Activated naive CD4-positive, alpha-beta T cell treated with anti-CD3 and anti-CD28 coated beads, Interleukin-2, amount 50 U/mL, for 24 hours (primary cell): Measurements from ENCODE around the gene DDR2.
"Not testable (repeated sequence)": the region's sequence is repeated elsewhere in the genome, so short reads cannot be mapped to it uniquely, and the experiment has no call there.

Experiments used
- H3K27ac Mint-ChIP-seq: one replicate; pipeline ENCODE4 v1.8.0; 2021; ENCODE audit warnings: mild to moderate bottlenecking, mixed read lengths
- H3K27me3 Mint-ChIP-seq: one replicate; pipeline ENCODE4 v1.8.0; 2021; ENCODE audit warnings: mixed read lengths
- H3K36me3 Mint-ChIP-seq: one replicate; pipeline ENCODE4 v1.8.0; 2021; ENCODE audit warnings: mixed read lengths
- H3K4me1 Mint-ChIP-seq: one replicate; pipeline ENCODE4 v1.8.0; 2021; ENCODE audit warnings: mixed read lengths
- H3K4me3 Mint-ChIP-seq: one replicate; pipeline ENCODE4 v1.8.0; 2021; ENCODE audit warnings: mild to moderate bottlenecking, mixed read lengths
- H3K9me3 Mint-ChIP-seq: one replicate; pipeline ENCODE4 v1.8.0; 2021; ENCODE audit warnings: mixed read lengths

The DDR2 gene

GRCh38 chr1:162632217-162632666 lies at the start of gene DDR2:
Gene DDR2 (plus strand): TSS chr1:162632464. CDS start chr1:162719064, 86,600 bp downstream.
- Mint-ChIP-seq H3K36me3 (no peaks in the 10 kb centered on the region), H3K4me1 (no peaks in the 10 kb centered on the region), H3K9me3 (no peaks in the 10 kb centered on the region), H3K27ac (no peak within 1 kb of the TSS), H3K4me3 (no peak within 1 kb of the TSS), H3K27me3 (peaks cover 2% of the 10 kb centered on the region)

GRCh38 chr1:162582901-162583300 lies 49.4 kb upstream of the DDR2 start:
- H3K27me3 Mint-ChIP-seq, H3K9me3 Mint-ChIP-seq, H3K4me3 Mint-ChIP-seq, H3K27ac Mint-ChIP-seq, H3K4me1 Mint-ChIP-seq: not testable (repeated sequence)
- H3K36me3 Mint-ChIP-seq = peaks cover 22% of the 10 kb centered on the region

DNA sequence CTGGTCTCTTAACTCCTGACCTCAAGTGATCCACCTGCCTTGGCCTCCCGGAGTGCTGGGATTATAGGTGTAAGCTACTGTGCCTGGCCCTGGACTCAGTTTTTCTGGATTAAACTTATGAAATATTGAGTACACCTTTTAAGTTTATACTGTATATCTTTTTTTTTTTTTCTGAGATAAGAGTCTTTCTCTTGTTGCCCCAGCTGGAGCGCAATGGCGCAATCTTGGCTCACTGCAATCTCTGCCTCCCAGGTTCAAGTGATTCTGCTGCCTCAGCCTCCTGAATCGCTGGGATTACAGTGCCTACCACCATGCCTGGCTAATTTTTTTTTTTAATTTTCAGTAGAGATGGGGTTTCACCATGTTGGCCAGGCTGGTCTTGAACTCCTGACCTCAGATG lies 47.2 kb upstream of the DDR2 start:
- not testable (repeated sequence) for H3K4me3 Mint-ChIP-seq, H3K4me1 Mint-ChIP-seq, H3K27ac Mint-ChIP-seq, H3K27me3 Mint-ChIP-seq, H3K9me3 Mint-ChIP-seq
- H3K36me3 Mint-ChIP-seq = peaks cover 29% of the 10 kb centered on the region

DNA sequence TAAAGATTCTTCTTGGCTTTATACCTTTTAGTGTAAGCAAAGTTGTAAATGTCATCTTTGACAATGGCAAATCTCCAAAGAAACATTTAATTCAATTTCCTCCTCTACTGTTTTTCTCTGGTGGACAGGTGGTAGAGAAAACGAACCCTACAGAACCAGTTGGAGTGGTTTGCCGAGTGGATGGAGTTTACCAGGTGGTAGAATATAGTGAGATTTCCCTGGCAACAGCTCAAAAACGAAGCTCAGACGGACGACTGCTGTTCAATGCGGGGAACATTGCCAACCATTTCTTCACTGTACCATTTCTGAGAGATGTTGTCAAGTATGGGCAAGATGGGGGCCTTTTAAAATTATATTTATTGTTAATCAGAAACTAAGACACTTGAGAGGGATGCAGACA lies 44.9 kb upstream of the DDR2 start:
- Mint-ChIP-seq H3K27ac (no peak overlapping the region), H3K9me3 (no peaks in the 10 kb centered on the region), H3K36me3 (peaks cover 23% of the 10 kb centered on the region), H3K27me3 (no peaks in the 10 kb centered on the region), H3K4me1 (no peaks in the 10 kb centered on the region), H3K4me3 (no peak overlapping the region)

DNA sequence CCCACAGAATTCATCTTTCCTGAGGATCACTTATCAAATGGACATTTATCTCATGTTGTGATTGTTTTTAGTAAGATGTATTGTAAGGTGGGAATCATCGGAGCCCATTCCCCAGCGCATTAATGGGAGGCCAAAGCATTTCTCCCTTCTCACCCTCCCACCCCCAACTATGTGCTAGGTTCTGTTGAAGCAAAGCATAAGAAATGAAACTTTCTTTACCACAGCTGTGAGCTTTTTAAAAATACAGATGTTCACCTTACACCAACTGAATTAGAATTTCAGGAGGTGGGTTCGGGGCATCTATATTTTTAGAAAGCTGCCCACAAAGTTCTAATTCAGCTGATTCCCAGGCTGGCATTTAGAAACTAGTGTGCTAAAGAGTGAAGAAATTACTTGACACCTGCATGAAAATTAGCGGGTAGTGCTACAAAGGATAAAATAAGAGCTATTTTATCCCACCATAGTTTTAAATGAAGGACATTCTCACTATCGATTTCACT lies 44.5 kb upstream of the DDR2 start:
- Mint-ChIP-seq H3K27ac (no peak overlapping the region), H3K4me3 (no peak overlapping the region), H3K4me1 (no peaks in the 10 kb centered on the region), H3K36me3 (peaks cover 23% of the 10 kb centered on the region), H3K9me3 (no peaks in the 10 kb centered on the region), H3K27me3 (no peaks in the 10 kb centered on the region)

GRCh38 chr1:162590101-162590500 lies 42.2 kb upstream of the DDR2 start:
- Mint-ChIP-seq H3K9me3 (no peaks in the 10 kb centered on the region), H3K4me1 (no peaks in the 10 kb centered on the region), H3K27me3 (no peaks in the 10 kb centered on the region), H3K4me3 (no peak overlapping the region), H3K36me3 (peaks cover 25% of the 10 kb centered on the region), H3K27ac (no peak overlapping the region)

- Mint-ChIP-seq H3K9me3 (no peaks in the 10 kb centered on the region), H3K27me3 (no peaks in the 10 kb centered on the region)
Measured at GRCh38 chr1:162590686-162591085, 41.6 kb upstream of the DDR2 start.

GRCh38 chr1:162596514-162597170 lies 35.6 kb upstream of the DDR2 start:
- Mint-ChIP-seq H3K36me3 (peaks cover 11% of the 10 kb centered on the region), H3K27me3 (no peaks in the 10 kb centered on the region), H3K4me3 (no peak overlapping the region), H3K9me3 (no peaks in the 10 kb centered on the region), H3K4me1 (no peaks in the 10 kb centered on the region), H3K27ac (no peak overlapping the region)

More at GRCh38 chr1:162590686-162591085, 41.6 kb upstream of the DDR2 start:
- Mint-ChIP-seq H3K4me3 (no peak overlapping the region), H3K4me1 (no peaks in the 10 kb centered on the region), H3K36me3 (peaks cover 23% of the 10 kb centered on the region), H3K27ac (no peak overlapping the region)

DNA sequence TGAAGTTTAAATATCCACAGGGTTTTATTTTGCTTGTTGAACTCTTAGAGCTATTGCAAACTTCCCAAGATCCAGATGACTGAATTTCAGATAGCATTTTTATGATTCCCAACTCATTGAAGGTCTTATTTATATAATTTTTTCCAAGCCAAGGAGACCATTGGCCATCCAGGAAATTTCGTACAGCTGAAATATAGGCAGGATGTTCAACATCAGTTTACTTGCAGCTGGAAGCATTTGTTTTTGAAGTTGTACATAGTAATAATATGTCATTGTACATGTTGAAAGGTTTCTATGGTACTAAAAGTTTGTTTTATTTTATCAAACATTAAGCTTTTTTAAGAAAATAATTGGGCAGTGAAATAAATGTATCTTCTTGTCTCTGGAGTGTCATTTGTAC lies 32.8 kb upstream of the DDR2 start:
- Mint-ChIP-seq H3K27ac (no peak overlapping the region), H3K27me3 (no peaks in the 10 kb centered on the region), H3K4me3 (no peak overlapping the region), H3K36me3 (peaks cover 12% of the 10 kb centered on the region), H3K4me1 (no peaks in the 10 kb centered on the region), H3K9me3 (no peaks in the 10 kb centered on the region)

- not testable (repeated sequence) for H3K4me1 Mint-ChIP-seq, H3K27ac Mint-ChIP-seq, H3K4me3 Mint-ChIP-seq, H3K27me3 Mint-ChIP-seq, H3K9me3 Mint-ChIP-seq
- peaks cover 12% of the 10 kb centered on the region for H3K36me3 Mint-ChIP-seq
Measured at GRCh38 chr1:162603117-162603516, 29.1 kb upstream of the DDR2 start.

DNA sequence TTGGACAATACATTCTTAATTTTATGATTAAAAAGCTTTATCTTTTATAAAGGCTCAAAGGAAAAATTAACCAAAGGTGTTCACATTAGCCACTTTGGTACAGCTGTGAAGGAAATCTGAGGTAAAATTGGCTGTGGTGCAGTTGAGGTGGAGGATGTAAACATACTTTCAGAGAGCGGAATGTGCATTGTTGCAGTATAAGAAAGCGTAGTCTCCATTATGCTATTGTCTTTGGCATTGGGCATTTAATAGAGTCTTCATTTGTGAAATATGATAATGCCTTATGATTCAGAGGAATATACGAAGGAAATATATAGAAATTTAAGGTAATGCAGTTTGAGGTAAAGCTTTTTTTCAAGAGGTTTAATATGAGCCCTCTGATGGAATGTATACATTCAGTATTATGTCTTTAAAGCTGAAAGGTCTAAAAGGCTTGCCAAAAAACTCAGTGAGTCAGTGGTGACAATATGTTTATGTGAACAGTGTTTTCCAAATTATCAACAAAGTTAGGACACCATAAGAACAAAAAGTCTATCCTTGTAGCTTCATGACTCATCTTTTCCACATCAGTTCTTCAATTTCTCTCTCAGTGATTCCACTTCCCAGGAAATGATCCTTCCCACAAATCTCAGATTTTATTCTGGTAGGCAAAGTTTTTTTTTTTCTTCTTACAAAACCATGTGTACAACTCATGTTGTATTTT lies 26.9 kb upstream of the DDR2 start:
- H3K27ac Mint-ChIP-seq = peak overlapping the region; percentile 17
- peaks cover 12% of the 10 kb centered on the region for H3K36me3 Mint-ChIP-seq
- no peaks in the 10 kb centered on the region for H3K27me3 Mint-ChIP-seq
- H3K4me3 Mint-ChIP-seq = no peak overlapping the region
- H3K9me3 Mint-ChIP-seq = no peaks in the 10 kb centered on the region
- H3K4me1 Mint-ChIP-seq = no peaks in the 10 kb centered on the region

- Mint-ChIP-seq H3K27ac (no peak overlapping the region), H3K9me3 (no peaks in the 10 kb centered on the region), H3K36me3 (peaks cover 2% of the 10 kb centered on the region), H3K4me1 (no peaks in the 10 kb centered on the region), H3K27me3 (no peaks in the 10 kb centered on the region), H3K4me3 (no peak overlapping the region)
Measured at GRCh38 chr1:162609306-162609705, 23.0 kb upstream of the DDR2 start.

- H3K36me3 Mint-ChIP-seq = peaks cover 11% of the 10 kb centered on the region
- no peaks in the 10 kb centered on the region for H3K4me1 Mint-ChIP-seq
- H3K27me3 Mint-ChIP-seq = no peaks in the 10 kb centered on the region
- H3K9me3 Mint-ChIP-seq = peaks cover 6% of the 10 kb centered on the region
- no peak overlapping the region for H3K27ac Mint-ChIP-seq
- H3K4me3 Mint-ChIP-seq = no peak overlapping the region
Measured at GRCh38 chr1:162612606-162613400, 19.5 kb upstream of the DDR2 start.

DNA sequence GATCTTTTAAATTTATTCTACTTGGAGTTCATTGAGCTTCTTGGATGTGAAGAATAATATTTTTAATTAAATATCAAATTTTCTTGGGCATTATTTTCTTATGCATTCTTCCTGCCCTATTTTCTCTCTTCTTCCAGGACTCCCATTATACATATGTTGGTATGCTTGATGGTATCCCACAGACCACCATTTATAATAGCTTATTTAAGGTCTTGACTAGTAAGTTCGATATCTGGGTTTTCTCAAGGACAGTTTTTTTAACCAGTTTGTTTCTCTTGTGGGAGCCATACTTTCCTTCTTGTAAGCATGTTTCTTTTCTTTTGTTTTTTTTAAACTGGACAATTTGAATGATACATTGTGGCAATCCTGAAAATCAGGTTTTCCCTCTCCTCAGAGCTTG lies 15.4 kb upstream of the DDR2 start:
- H3K36me3 Mint-ChIP-seq = peaks cover 16% of the 10 kb centered on the region
- H3K4me3 Mint-ChIP-seq = no peak overlapping the region
- no peaks in the 10 kb centered on the region for H3K4me1 Mint-ChIP-seq
- H3K27ac Mint-ChIP-seq = no peak overlapping the region
- peaks cover 6% of the 10 kb centered on the region for H3K9me3 Mint-ChIP-seq
- no peaks in the 10 kb centered on the region for H3K27me3 Mint-ChIP-seq

DNA sequence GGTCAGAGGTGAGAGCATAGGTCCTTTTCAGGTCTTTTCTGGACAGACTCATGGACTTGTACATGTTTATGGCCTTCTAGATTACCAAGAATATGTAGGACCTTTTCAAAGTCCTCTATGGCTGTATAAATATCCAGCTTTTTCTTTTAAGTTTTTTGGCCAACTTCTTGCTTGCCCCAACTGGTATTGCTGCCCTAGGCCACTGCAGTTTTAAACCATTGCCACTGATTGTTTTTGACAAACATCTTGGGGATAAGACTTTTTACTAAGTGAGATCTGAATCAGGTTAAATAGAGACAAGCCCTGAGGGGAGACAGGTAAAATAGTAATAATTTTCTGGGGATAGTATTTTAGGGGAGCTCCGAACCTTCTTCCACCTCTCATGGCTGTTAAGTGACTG lies 14.8 kb upstream of the DDR2 start:
- Mint-ChIP-seq H3K4me1 (no peaks in the 10 kb centered on the region), H3K4me3 (no peak overlapping the region), H3K27ac (no peak overlapping the region), H3K27me3 (no peaks in the 10 kb centered on the region), H3K36me3 (peaks cover 16% of the 10 kb centered on the region), H3K9me3 (peaks cover 6% of the 10 kb centered on the region)

DNA sequence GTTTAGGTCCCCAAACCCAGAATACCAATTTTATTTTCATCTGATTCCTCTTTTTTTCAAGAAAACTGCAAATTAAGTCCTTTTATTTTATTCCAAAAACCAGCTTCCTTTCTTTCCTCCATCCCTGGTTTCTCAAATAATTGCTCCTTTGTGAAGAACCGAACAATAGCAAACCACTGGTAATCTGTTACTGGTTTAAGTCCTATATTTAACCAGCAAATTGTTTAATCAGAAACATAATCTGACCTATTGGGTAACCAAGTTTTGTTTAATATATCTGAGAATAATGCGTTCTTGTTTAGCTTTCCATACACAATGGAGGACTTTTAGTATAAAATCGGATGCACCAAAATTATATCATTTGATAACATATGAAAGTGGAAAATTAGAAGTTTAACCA lies 13.2 kb upstream of the DDR2 start:
- H3K36me3 Mint-ChIP-seq = peaks cover 21% of the 10 kb centered on the region
- H3K27ac Mint-ChIP-seq = no peak overlapping the region
- no peak overlapping the region for H3K4me3 Mint-ChIP-seq
- peaks cover 4% of the 10 kb centered on the region for H3K27me3 Mint-ChIP-seq
- H3K9me3 Mint-ChIP-seq = peaks cover 6% of the 10 kb centered on the region
- no peaks in the 10 kb centered on the region for H3K4me1 Mint-ChIP-seq
